Measurements from ENCODE around the gene SOCS1.

DNA sequence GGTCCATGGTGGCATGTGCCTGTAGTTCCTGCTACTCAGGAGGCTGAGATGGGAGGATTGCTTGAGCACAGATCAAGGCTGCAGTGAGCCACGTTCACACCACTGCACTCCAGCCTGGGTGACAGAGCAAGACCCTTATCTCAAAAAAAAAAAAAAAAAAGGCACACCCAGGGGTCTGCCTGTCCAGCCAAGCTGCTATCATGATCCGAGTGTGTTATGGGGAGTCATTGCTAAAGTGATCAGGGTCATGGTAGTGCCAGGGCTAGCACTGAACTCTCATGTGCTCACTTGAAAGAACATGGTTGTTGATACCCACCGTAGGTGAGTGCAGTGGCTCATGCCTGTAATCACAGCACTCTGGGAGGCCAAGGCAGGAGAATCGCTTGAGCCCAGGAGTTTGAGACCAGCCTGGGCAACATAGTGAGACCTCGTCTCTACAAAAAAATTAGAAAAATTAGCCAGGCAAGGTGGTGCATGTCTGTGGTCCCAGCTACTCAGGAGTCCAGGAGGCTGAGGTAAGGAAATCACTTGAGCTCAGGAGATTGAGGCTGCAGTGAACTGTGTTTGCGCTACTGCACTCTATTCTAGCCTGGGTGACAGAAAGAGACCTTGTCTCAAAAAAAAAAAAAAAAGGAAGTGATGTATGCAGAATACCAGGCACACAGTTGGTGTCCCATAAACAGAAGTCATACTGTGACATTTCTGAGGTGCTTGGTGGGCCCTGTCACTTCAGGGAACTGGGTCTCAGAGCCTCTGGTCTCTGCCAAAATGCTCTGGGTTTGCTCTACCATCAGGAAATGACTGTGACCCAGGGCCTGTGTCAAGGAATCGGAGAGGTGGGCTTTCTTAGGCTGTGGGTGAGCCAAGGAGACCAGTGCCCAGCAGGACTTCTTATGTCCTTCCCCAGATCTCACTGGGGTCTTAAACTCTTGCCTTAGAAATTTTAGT is 23.0 kb upstream of the SOCS1 start:
- TF ChIP-seq, protein P1, sequence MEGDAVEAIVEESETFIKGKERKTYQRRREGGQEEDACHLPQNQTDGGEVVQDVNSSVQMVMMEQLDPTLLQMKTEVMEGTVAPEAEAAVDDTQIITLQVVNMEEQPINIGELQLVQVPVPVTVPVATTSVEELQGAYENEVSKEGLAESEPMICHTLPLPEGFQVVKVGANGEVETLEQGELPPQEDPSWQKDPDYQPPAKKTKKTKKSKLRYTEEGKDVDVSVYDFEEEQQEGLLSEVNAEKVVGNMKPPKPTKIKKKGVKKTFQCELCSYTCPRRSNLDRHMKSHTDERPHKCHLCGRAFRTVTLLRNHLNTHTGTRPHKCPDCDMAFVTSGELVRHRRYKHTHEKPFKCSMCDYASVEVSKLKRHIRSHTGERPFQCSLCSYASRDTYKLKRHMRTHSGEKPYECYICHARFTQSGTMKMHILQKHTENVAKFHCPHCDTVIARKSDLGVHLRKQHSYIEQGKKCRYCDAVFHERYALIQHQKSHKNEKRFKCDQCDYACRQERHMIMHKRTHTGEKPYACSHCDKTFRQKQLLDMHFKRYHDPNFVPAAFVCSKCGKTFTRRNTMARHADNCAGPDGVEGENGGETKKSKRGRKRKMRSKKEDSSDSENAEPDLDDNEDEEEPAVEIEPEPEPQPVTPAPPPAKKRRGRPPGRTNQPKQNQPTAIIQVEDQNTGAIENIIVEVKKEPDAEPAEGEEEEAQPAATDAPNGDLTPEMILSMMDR (IDR thresholded peaks at IDR 0.05) = no peak
- TF ChIP-seq TAF1 (IDR thresholded peaks at IDR 0.05; ENCODE audit: borderline replicate concordance, low read depth, low read length) (no peak), GABPA (IDR thresholded peaks at IDR 0.05; ENCODE audit: low read depth) (no peak)
- TF ChIP-seq, protein P2, sequence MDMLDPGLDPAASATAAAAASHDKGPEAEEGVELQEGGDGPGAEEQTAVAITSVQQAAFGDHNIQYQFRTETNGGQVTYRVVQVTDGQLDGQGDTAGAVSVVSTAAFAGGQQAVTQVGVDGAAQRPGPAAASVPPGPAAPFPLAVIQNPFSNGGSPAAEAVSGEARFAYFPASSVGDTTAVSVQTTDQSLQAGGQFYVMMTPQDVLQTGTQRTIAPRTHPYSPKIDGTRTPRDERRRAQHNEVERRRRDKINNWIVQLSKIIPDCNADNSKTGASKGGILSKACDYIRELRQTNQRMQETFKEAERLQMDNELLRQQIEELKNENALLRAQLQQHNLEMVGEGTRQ (IDR thresholded peaks at IDR 0.05; ENCODE audit: borderline replicate concordance, low read depth, low read length) = no peak
